GM10847 (cell line): ENCODE data around the gene PROC.

Source experiments
- POLR2A ChIP-seq: IDR thresholded peaks from 2 replicates; pipeline ENCODE4 v1.6.1; 2011; ENCODE audit not compliant: insufficient read length; ENCODE audit errors: extremely low read depth

The PROC gene

DNA sequence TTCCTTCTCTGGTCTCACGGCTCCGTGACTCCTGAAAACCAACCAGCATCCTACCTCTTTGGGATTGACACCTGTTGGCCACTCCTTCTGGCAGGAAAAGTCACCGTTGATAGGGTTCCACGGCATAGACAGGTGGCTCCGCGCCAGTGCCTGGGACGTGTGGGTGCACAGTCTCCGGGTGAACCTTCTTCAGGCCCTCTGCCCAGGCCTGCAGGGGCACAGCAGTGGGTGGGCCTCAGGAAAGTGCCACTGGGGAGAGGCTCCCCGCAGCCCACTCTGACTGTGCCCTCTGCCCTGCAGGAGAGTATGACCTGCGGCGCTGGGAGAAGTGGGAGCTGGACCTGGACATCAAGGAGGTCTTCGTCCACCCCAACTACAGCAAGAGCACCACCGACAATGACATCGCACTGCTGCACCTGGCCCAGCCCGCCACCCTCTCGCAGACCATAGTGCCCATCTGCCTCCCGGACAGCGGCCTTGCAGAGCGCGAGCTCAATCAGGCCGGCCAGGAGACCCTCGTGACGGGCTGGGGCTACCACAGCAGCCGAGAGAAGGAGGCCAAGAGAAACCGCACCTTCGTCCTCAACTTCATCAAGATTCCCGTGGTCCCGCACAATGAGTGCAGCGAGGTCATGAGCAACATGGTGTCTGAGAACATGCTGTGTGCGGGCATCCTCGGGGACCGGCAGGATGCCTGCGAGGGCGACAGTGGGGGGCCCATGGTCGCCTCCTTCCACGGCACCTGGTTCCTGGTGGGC is 10.0 kb downstream of the PROC start:
- no peak for TF ChIP-seq POLR2A

DNA sequence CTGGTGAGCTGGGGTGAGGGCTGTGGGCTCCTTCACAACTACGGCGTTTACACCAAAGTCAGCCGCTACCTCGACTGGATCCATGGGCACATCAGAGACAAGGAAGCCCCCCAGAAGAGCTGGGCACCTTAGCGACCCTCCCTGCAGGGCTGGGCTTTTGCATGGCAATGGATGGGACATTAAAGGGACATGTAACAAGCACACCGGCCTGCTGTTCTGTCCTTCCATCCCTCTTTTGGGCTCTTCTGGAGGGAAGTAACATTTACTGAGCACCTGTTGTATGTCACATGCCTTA is 10.5 kb downstream of the PROC start:
- no peak for TF ChIP-seq POLR2A

DNA sequence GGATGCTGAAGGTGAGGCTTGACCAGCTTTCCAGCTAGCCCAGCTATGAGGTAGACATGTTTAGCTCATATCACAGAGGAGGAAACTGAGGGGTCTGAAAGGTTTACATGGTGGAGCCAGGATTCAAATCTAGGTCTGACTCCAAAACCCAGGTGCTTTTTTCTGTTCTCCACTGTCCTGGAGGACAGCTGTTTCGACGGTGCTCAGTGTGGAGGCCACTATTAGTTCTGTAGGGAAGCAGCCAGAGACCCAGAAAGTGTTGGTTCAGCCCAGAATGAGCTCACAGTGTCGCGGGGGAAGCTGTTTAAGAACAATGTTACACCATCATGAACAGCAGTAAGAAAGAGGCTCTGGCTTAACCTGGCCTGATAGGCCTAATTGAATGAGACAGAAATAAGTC is 11.1 kb downstream of the PROC start:
- no peak for TF ChIP-seq POLR2A

DNA sequence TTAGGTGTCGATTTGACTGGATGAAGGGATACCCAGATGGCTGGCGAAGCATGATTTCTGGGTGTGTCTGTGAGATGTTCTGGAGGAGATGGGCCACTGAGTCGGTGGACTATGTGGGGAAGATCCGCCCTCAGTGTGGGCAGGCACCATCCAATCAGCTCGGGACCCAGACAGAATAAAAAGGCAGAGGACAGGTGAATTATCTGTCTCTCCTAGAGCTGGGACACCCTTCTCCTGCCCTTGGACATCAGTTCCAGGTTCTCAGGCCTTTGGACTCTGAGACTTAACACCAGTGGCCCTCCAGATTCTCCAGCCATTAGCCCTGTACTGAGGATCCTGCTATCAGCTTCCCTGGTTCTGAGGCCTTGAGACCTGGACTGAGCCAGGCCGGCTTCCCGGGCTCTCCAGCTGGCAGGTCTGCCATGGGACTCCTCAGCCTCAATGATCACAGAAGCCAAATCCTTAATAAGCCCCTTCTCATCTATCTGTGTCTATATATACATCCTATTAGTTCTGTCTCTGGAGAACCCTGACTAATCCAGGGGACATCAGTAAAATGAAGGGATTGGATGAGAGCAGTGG is 11.7 kb downstream of the PROC start:
- no peak for TF ChIP-seq POLR2A

DNA sequence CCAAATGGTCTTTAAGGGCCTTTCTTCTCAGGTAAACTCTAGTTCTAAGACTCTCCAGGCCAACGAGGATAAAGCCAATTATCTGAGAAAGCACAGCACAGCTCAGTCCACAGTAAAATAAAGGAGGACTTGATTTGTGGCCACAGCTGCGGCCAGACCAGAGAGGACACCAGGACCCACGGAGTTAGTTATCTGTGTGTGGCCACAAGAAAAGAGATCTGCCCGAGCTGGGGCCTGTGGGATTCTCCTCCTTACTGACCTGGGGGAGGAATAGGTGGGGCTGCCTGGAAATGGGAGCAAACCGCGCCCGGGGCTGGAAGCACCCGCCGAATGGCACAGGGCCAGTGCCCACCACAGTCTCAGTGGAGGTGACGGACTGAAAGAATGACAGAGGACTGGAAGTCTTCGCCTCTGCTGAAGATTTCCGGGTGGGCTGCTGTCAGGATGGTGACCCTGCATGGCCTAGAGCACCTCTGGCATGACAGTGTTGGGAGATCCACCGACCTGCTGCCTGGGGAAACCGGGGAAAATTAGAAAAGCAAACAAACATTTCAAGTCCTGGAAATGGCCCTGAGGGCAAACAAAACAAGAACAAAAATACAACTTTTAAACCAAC is 13.3 kb downstream of the PROC start:
- TF ChIP-seq POLR2A: no peak

DNA sequence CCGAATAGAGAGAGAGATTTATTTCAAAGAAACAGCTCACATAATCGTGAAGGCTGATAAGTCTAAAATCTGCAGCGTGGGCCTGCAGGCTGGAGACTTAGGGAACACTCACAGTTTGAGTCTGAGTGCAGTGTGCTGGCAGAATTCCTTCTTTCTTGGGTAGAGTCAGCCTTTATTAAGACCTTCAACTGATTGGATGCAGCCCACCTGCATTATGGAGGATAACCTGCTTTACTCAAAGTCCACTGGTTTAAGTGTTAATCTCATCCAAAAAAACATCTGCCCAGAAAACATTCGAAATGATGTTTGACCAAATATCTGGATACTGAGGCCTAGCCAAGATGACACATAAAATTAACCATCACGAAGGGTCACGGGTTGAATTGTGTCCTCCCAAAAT is 16.3 kb downstream of the PROC start:
- no peak for TF ChIP-seq POLR2A

DNA sequence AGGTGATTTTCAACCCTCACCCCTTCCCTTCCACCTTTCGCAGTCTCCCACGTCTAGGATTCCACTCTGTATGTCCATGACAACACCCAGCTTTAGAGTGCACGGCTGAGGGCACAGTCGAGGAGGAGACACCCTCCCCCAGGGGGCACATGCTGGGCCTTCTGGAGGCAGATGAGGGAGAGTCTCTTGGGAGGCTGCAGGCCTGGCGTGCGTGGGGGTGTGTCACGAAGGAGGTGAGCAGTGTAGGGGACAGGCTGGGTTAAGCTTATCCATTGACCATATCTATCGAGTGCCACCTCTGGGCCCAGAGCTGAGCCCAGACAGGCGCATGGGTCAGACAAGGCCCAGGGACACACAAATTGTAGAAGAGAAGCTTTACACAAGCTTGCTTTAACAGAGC is 18.8 kb downstream of the PROC start:
- TF ChIP-seq POLR2A: no peak

DNA sequence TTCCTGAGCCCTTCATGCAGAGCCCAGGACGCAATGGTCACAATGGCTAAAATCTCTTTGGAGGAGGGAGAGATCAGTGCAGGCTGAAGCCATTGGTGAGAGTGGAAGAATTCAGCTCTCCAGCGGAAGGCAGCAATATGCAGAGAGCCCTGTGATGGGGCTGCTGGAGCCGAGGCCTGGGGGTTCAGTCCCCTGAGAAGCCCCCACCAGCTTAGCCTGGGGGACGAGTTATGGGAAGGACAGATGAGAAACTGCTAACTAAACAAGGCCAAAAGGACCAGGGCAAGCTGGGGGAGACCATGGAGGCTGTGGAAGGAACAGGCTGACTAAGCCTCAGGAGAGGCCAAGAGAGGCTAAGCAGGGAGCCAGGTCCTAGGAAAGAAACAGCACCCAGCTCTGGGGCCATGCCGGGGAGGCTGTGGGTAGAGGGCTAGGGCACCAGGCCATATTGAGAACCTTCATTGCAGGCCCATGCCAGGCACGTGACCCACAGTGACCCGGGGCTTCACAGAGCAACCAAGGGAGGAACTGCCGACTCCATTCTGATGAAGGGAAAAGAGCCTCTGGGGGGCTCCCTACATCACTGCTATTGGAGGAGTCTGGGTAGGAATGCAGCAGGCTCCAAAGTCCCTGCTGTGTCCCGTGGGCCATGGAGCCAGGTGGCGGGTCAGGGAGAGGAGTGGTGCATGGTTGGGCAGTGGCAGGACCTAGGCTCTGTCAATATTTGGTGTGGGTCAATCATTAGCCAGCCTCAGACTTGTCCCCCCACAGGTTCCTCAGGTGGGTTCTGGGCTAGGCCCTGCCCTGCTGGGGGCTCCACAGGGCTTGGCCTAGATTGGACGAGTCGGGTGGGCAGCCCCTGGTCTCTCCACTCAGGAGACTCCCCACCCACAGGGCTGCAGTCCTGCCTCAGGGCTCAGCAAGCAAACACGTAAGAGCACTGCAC is 19.8 kb downstream of the PROC start:
- TF ChIP-seq POLR2A: no peak

DNA sequence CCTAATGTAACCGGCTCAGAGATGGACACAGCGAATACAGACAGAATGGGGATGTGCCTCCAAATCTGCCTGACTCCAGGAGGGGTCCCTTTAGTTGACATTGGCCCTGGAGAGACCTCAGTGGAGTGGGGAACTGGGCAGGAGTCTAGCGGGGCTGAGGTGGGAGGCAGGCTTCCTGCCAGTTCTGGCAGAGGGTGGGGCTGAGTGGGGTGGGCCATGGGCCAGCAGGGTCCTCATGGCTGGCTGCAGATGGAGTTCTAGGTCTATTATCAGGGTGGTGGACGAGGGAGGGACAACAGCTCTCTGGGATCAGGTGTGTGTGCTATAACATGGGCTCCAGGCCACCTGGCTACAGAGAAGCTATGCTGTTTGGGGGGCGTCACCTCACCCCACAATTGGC is 21.1 kb downstream of the PROC start:
- TF ChIP-seq POLR2A: no peak

DNA sequence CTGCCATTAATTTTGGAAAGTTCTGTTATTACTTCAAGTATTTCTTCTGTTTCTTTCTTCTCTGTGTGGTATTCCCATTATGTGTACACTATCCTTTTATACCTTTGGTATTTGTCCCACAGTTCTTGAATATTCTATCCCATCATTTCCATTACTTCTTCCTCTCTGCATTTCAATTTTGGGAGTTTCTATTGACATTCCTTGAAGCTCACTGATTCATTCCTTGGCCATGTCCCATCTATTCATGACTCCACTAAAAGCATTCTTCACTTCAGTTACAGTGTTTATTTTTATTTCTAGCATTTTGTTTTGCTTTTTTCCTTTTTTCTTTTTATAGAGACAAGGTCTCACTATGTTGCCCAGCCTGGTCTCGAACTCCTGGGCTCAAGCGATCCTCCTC is 30.3 kb downstream of the PROC start:
- TF ChIP-seq POLR2A: no peak

DNA sequence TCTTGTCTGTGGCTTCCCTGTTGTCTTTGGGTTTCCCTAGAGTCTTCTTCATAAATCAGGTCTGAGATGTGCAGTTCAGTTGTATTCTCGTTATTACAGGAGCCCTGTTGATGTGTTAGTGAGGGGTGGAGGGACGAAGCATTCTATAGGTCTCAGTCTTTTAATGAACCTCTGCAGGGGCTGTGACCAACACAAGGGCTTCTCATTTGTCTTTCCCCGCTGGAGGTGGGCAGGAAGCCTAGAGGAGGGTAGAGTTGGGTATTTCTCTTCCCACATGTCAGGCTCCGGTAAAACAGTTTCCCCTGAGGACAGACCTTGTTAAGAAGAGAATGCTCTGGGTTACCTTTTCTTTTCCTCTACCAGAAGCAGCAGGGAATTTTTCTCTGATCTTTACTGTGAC is 31.2 kb downstream of the PROC start:
- no peak for TF ChIP-seq POLR2A

DNA sequence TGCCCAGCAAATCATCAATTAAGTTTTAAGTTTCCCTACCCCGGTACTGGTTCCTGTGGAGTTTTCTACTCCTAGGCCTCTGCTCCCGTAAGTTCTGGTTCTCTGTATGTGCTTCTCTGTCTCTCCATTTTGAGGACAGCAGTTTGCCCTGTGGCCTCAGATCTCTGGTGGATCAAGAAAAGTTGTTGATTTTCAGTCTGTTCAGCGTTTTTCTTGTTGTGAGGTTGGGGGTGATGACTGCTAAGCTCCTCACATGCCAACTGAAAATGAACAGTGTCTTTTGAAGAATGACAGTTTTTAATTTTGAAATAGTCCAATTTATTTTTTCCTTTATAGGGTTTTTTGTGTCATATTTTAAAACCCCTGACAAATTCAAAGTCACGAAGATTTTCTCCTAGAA is 31.7 kb downstream of the PROC start:
- TF ChIP-seq POLR2A: no peak

DNA sequence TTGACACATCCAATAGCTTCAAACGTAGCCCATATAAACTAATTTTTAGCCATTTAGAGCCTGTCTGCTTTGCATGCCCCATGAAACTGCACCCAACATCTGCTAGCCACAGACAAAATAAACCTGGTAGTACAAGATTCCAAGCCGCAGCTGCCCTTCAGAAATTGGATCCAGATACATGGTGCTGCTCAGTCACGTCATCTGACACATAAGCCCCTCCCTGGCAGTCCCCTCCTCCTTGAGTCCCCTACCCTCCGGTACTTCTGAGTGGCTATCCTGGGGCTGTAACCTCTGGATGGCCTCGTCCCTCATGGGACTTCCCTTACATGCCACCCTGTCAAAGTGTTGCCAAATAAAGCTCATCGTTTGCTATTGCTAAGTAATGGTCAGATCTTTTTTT is 33.8 kb downstream of the PROC start:
- no peak for TF ChIP-seq POLR2A

DNA sequence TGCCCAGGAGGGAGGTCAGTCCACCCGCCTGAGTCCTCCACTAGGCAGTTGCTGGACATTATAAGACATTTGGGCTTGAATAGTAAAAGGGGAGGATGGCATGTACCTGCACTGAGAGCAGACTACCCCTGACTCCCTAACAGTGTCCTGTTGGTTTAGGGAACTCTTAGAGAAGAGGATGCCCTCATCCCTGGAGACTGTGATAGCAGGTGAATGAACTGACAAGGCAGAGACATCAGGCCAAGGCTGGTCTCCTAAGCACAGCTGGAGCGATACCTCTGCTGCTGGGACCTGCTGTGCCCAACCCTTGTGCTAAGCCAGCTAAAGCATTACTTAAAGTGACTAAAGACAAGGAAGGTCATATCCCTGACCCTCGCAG is 34.8 kb downstream of the PROC start:
- no peak for TF ChIP-seq POLR2A

DNA sequence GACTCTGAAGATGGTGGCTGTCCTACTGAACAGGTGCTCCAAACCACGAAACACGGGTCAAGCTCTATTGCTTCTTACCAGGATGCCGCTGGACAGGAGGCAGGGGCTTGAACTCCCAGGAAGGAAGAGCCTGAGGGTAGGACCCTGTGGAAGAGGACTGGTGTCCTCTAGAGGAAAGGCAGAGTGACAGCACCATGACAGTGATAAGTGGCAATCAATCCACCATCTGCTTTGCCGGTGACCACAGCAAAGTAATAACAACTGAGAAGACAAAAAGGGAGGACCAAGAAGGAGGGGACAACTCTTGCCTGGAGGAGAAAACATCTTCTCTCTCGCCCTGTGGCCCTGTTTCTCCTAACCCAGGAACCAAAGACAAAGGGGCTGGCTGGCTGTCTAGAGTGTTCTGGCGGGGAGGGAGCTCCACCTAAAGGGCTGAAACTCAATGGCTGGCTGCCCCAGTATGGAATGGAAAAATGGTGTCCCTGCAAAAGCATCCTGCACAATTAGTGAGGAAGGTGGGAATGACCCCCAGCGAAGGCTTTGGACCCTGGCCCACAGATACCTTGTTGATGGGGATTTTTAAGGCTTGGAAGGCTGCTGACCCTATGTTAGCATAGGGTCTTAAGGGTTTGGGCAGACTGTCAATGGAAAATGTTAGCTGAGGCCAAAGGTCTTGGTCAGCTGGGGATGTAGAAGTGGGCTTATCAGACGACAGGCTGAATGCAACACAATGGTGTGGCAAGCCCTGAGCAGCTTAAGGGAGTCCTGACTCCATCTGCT is 35.4 kb downstream of the PROC start:
- TF ChIP-seq POLR2A: no peak
